HepG2 (cell line): ENCODE results near the gene BLOC1S4. TPM values are rescaled to one million over a fixed set of nuclear protein-coding genes. Genes with fewer than 3 reads are reported as not detected.

Experiments used
- AKNA ChIP-seq: sonication (generic); formaldehyde crosslinking; IDR thresholded peaks from 2 replicates; pipeline ENCODE4 v1.4.0; 2020; ENCODE audit warnings: missing genetic modification reagents, borderline replicate concordance
- FOSL2 ChIP-seq: sonication (generic); formaldehyde crosslinking; IDR thresholded peaks from 2 replicates; pipeline ENCODE4 v1.4.0; 2020; ENCODE audit warnings: missing genetic modification reagents
- HOXA7 ChIP-seq: sonication (generic); formaldehyde crosslinking; IDR thresholded peaks from 2 replicates; pipeline ENCODE4 v1.8.1; 2022; ENCODE audit warnings: mild to moderate bottlenecking, missing genetic modification reagents, moderate library complexity
- KMT2A ChIP-seq: sonication (generic); formaldehyde crosslinking; IDR thresholded peaks from 2 replicates; pipeline ENCODE4 v1.4.0; 2020; ENCODE audit warnings: missing genetic modification reagents
- NKX3-1 ChIP-seq: sonication (generic); formaldehyde crosslinking; IDR thresholded peaks from 2 replicates; pipeline ENCODE4 v1.5.0; 2020; ENCODE audit warnings: missing genetic modification reagents
- NR2F1 ChIP-seq, 2 experiments: fragments of 450-650 bp in 1 of 2; formaldehyde crosslinking in 1 of 2; IDR thresholded peaks; 2 replicates each; pipeline versions ENCODE4 v1.5.0 to v1.6.1; 2016 to 2020; ENCODE audit warnings: mild to moderate bottlenecking in 1 of 2, missing compliant biosample characterization in 1 of 2, missing genetic modification reagents in 1 of 2, moderate library complexity in 1 of 2
- POLR2G ChIP-seq: fragments of 200-400 bp; formaldehyde crosslinking; IDR thresholded peaks from 2 replicates; pipeline ENCODE4 v1.6.1; 2018; ENCODE audit warnings: mild to moderate bottlenecking, low read depth, low read length, moderate library complexity
- SMARCE1 ChIP-seq: fragments of 450-650 bp; IDR thresholded peaks from 2 replicates; pipeline ENCODE4 v1.6.1; 2017; ENCODE audit warnings: borderline replicate concordance
- ZBED4 ChIP-seq: sonication (generic); formaldehyde crosslinking; IDR thresholded peaks from 2 replicates; pipeline ENCODE4 v1.4.0; 2020; ENCODE audit warnings: missing genetic modification reagents, borderline replicate concordance
- ZNF101 ChIP-seq: sonication (generic); formaldehyde crosslinking; IDR thresholded peaks from 2 replicates; pipeline ENCODE4 v1.4.0; 2020; ENCODE audit warnings: mild to moderate bottlenecking, low read depth, missing genetic modification reagents, borderline replicate concordance
- ZNF280B ChIP-seq: sonication (generic); formaldehyde crosslinking; IDR thresholded peaks from 2 replicates; pipeline ENCODE4 v1.5.0; 2020; ENCODE audit warnings: missing genetic modification reagents, mild to moderate bottlenecking, borderline replicate concordance
- ZNF362 ChIP-seq: sonication (generic); formaldehyde crosslinking; IDR thresholded peaks from 2 replicates; pipeline ENCODE4 v1.4.0; 2020; ENCODE audit warnings: missing genetic modification reagents, mild to moderate bottlenecking, borderline replicate concordance
- ZNF383 ChIP-seq: sonication (generic); formaldehyde crosslinking; IDR thresholded peaks from 2 replicates; pipeline ENCODE4 v1.4.0; 2020; ENCODE audit warnings: missing genetic modification reagents, mild to moderate bottlenecking, borderline replicate concordance
- ZNF543 ChIP-seq: sonication (generic); formaldehyde crosslinking; IDR thresholded peaks from 2 replicates; pipeline ENCODE4 v1.4.0; 2020; ENCODE audit warnings: mild to moderate bottlenecking, missing genetic modification reagents
- ZNF713 ChIP-seq: sonication (generic); formaldehyde crosslinking; IDR thresholded peaks from 2 replicates; pipeline ENCODE4 v1.4.0; 2020; ENCODE audit warnings: mild to moderate bottlenecking, missing genetic modification reagents
- ZNF790 ChIP-seq: sonication (generic); formaldehyde crosslinking; IDR thresholded peaks from 2 replicates; pipeline ENCODE4 v1.8.0; 2022; ENCODE audit warnings: missing genetic modification reagents, mild to moderate bottlenecking, borderline replicate concordance
- polyA plus RNA-seq, 8 experiments: library from polyadenylated mRNA; depleted of rRNA in 3 of 8; stranded (reverse) in 7 of 8; unstranded in 1 of 8; fragments of >200 nt; fragmentation: Illumina TruSeq in 4 of 8; extraction: Trizol in 4 of 8; gene quantifications; 2 replicates each; pipeline versions ENCODE4 v1.2.1 to v1.2.3, GENCODE V29; 2011 to 2016; ENCODE audit warnings: low read depth in 4 of 8, missing spikeins in 1 of 8, mixed read lengths in 1 of 8; ENCODE audit not compliant: insufficient read depth in 1 of 8
- total RNA-seq, 5 experiments: library from RNA; depleted of rRNA; stranded (reverse); fragments of >200 nt; fragmentation: Illumina TruSeq; extraction: Trizol; gene quantifications; 2 replicates each; pipeline ENCODE4 v1.2.3, GENCODE V29; 2016; ENCODE audit warnings: low read depth in 1 of 5

Gene BLOC1S4
- total and polyA plus RNA-seq, 2 of the 13 experiments (the other 11 are each of a cell fraction or from before 2014, with no cell fraction given) = 15.5 to 20.9 TPM

GRCh38 chr4:6716018-6716911, at the start of gene BLOC1S4 (continued):
- 0 out of 2 replicates have a peak, but pooled peaks have one; percentile 29 for TF ChIP-seq ZBED4 (CRISPR knock-in tag)
- TF ChIP-seq NKX3-1 (CRISPR knock-in tag) = peak; percentile 68; the same call in 1 of the 2 replicates
- no peak; the same call in 1 of the 2 replicates for TF ChIP-seq ZNF790 (CRISPR knock-in tag)
- TF ChIP-seq FOSL2 = peak; percentile 29
- no peak for TF ChIP-seq HOXA7 (CRISPR knock-in tag)
- TF ChIP-seq AKNA = 0 out of 2 replicates have a peak, but pooled peaks have one; percentile 23
- TF ChIP-seq POLR2G = peak; percentile 84
- TF ChIP-seq KMT2A (CRISPR knock-in tag) = peak; percentile 79
- TF ChIP-seq NR2F1 (CRISPR knock-in tag; IDR thresholded peaks at IDR 0.05) = no peak
- peak; percentile 53; the same call in 1 of the 2 replicates for TF ChIP-seq ZNF713 (CRISPR knock-in tag)
- no peak for TF ChIP-seq ZNF101
- TF ChIP-seq ZNF280B = peak; percentile 22
- 0 out of 2 replicates have a peak, but pooled peaks have one; percentile 39 for TF ChIP-seq ZNF543
- no peak for TF ChIP-seq SMARCE1
- TF ChIP-seq ZNF383 = no peak
- no peak; the same call in 1 of the 2 replicates for TF ChIP-seq ZNF362 (CRISPR knock-in tag)
